Stomach (tissue), 19 donors: Measurements from ENCODE around the gene LILRB3. TPM values are rescaled to one million over a fixed set of nuclear protein-coding genes. Genes with fewer than 3 reads are reported as not detected.
A peak's percentile ranks its signal among the peaks of the same experiment; 100 is the strongest.
"Not testable (repeated sequence)": the region's sequence is repeated elsewhere in the genome, so short reads cannot be mapped to it uniquely, and the experiment has no call there.

Experiments
- DNase-seq, 2 donors: peaks; one replicate each; pipeline versions ENCODE4 v3.0.0 to v3.0.0-alpha.2; 2013 to 2019
- H3K27ac ChIP-seq, 5 donors: fragments of 200-600 bp in 4 of 5; sonication (generic) in 4 of 5; one replicate each; pipeline ENCODE4 v1.5.1; 2013 to 2019; ENCODE audit warnings: mild to moderate bottlenecking in 1 of 5, moderate library complexity in 1 of 5
- H3K27me3 ChIP-seq, 3 donors: fragments of 200-600 bp; sonication (generic); one replicate each; pipeline ENCODE4 v1.5.1; 2017 to 2019; ENCODE audit warnings: mixed run types in 1 of 3
- H3K36me3 ChIP-seq, 4 donors: fragments of 200-600 bp; sonication (generic); 1 replicate in 3 of 4; 2 replicates in 1 of 4; pipeline ENCODE4 v1.5.1; 2016 to 2019
- H3K4me1 ChIP-seq, 4 donors: fragments of 200-600 bp; sonication (generic); one replicate each; pipeline ENCODE4 v1.5.1; 2016 to 2019
- H3K4me3 ChIP-seq, 4 donors: fragments of 200-600 bp; sonication (generic) in 3 of 4; one replicate each; pipeline ENCODE4 v1.5.1; 2016 to 2019; ENCODE audit warnings: mild to moderate bottlenecking in 1 of 4
- H3K9me3 ChIP-seq, 4 donors: fragments of 200-600 bp; sonication (generic); one replicate each; pipeline ENCODE4 v1.5.1; 2016 to 2019
- EP300 ChIP-seq: sonication (generic); formaldehyde crosslinking; IDR thresholded peaks from one replicate; pipeline ENCODE4 v1.6.1; 2017; ENCODE audit warnings: antibody characterized with exemption
- POLR2A ChIP-seq, 4 donors: fragments of 450-650 bp; IDR thresholded peaks; one replicate each; pipeline ENCODE4 v1.6.1; 2016; ENCODE audit warnings: antibody characterized with exemption in 4 of 4, control low read depth in 2 of 4, mild to moderate bottlenecking in 1 of 4, moderate library complexity in 1 of 4
- POLR2AphosphoS5 ChIP-seq, 3 donors: sonication (generic); formaldehyde crosslinking; IDR thresholded peaks; one replicate each; pipeline ENCODE4 v1.6.1; 2016; ENCODE audit warnings: antibody characterized with exemption in 3 of 3
- WGBS, 5 donors: extraction: QIAGEN DNeasy Blood & Tissue Kit in 3 of 5; methylation state at CpG; one replicate each; pipeline versions ENCODE4 v1.1.5 to v1.1.7; 2013 to 2018; 5-methylcytosine and 5-hydroxymethylcytosine counted together
- intact Hi-C: fragments of 100-400 bp; cut with DNase I; formaldehyde crosslinking; loops from one replicate; pipeline ENCODE4 v1.15.1; 2023; ENCODE audit warnings: low total_unique reads
- long read RNA-seq, 10 donors: transcript quantifications; one replicate each; lab custom pipeline, GENCODE V29; 2026
- polyA plus RNA-seq, 3 donors: library from polyadenylated mRNA; stranded (reverse); fragments of 200-250 nt; gene quantifications; one replicate each; pipeline ENCODE4 v1.2.3, GENCODE V29; 2013
- total RNA-seq, 5 donors: library from RNA; depleted of rRNA; stranded (reverse); fragments of >200 nt; gene quantifications; one replicate each; pipeline versions ENCODE4 v1.1.0 to v1.2.3, GENCODE V29; 2014 to 2016
- TF ChIP-seq, protein P1 (sequence below), 7 experiments: fragments of 450-650 bp in 4 of 7; fragments of 200-600 bp in 3 of 7; sonication (generic) in 3 of 7; IDR thresholded peaks; one replicate each; pipeline ENCODE4 v1.5.1; 2016 to 2019; ENCODE audit warnings: antibody characterized with exemption in 7 of 7, control low read depth in 2 of 7, mild to moderate bottlenecking in 1 of 7
- donor health status: healthy with polysubstance abuse.
- donor health status: Bipolar disorder and iron deficiency.
- donor health status: healthy.

The LILRB3 gene
- total RNA-seq (10 to 100 TPM in 1 of 5 donors, 1 to 10 TPM in 2, under 1 TPM in 1, not detected in 1; 0.89 to 74.7 (median 2.4) TPM), polyA plus RNA-seq (1 to 10 TPM; 1.7 to 3.0 (median 2.5) TPM)
- long read RNA-seq, donor 1: 0 reads
- long read RNA-seq, donor 2: 0 reads
- long read RNA-seq, donor 3: 0 reads
- long read RNA-seq, donor 4: 0 reads
- long read RNA-seq, donor 5: 0 reads
- long read RNA-seq, donor 6: 0 reads
- long read RNA-seq, donor 7: 0 reads
- long read RNA-seq, donor 8: 0 reads
- long read RNA-seq, donor 9: 0 reads
- long read RNA-seq, donor 10: 0 reads

DNA sequence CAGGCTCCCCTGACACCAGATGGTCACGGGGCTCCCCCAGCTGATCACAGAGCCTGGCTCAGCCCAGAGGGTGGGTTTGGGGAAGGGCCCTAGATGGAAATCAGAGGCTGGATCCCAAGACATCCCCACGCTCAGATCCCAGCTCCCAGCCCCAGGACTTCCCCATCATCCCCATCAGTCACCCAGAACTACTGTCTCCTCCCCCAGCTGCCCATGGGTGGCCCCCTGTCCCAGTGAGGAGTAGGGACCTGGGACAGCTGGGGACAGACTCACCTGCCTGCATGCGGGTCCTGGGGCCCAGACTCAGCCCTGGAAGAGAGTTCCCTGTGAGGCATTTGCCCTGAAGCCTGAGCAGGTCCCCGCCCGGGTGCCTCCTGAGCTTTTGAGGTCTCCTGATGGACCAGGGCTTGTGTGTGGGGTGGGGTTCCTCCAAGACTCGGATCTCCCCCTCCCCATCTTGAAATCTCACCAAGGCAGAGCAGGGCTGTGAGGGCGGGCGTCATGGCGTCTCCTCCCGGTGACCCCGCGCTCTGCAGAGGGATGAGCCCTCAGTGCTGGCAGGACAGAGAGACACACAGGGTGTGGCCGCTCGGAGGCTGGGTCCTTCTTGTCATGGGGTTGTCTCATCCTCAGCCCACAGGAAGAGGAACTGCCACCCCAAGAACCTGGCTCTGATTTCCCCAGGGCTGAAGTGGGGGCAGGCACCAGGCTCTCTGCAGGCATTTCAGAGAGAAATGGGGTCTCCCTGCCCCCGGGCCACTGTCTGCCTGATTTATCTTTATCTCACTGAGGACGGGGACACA lies at the start of gene LILRB3:
TSS of gene LILRB3 (minus strand) at position 534 of the 803 bp plus-strand sequence. CDS start at position 503, 31 bp downstream.
- H3K27ac ChIP-seq: peak within 1 kb of the TSS in 3 of 5 donors; percentile 37 to 71 (median 49)

DNA sequence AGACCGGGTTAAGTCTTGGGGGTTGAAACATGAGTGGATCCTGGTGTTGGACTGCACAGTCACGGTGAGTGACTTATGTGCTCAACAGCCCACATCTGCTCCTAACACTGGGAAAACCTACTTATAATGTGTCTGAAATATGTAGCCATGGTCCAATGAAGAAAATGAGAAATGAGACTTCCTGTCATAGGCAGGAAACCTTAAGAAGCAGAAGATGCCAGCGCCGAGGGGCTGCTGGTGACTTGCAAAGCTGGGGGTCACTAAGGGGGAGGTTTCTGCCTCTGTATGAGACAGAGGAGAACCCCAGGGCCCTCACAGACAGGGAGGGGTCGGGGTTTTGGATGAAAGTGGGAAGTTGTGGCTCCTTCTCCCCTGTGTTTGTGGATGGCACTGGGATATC lies 49.4 kb upstream of the LILRB3 start:
- DNase-seq, H3K27ac ChIP-seq, H3K4me3 ChIP-seq, H3K9me3 ChIP-seq, H3K4me1 ChIP-seq, H3K36me3 ChIP-seq, intact Hi-C loops: not testable (repeated sequence)
- H3K27me3 ChIP-seq: peaks cover 0 to 26% (median 0%) of the 10 kb centered on the region in 3 donors
- WGBS, 5 donors: 50 to 68% (median 62%) methylated on average over 5 of the region's 5 CpGs

More for the DNA sequence above, at the start of gene LILRB3:
- intact Hi-C loops: loop anchor here (2.0 kb wide), 1 partner anchor 24 kb away; no protein-coding TSS in a partner anchor
- Histone ChIP-seq H3K4me3 (peak within 1 kb of the TSS in 3 of 4 donors; percentile 7 to 32 (median 20)), H3K36me3 (peaks cover 0 to 19% (median 8%) of the 10 kb centered on the region in 4 donors), H3K27me3 (peaks cover 0 to 37% (median 16%) of the 10 kb centered on the region in 3 donors)
- H3K9me3 ChIP-seq, H3K4me1 ChIP-seq, DNase-seq: not testable (repeated sequence)
- 62 to 69% (median 64%) methylated on average over 13 to 16 of the region's 16 CpGs for WGBS, 5 donors

DNA sequence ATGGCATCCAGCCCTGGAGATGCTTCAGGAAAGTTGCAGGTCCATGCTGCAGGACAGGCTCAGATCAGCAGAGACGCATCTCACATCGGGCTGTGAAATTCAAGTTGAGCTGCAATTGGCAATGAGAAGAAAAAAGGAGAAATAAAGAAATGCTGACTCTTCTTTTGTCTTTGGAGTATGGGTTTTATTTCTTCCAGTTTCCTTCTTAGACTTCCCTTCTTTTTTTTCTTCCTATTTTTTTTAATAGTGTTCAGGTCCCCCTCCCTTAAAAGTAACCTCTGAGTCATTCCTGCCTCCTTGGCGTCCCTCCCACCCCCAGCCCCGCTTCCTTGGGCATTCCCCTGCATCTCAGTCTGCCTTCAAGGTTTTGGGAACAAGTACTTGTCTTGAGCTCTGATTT lies 48.8 kb upstream of the LILRB3 start:
- H3K27me3 ChIP-seq: peaks cover 0 to 22% (median 0%) of the 10 kb centered on the region in 3 donors
- intact Hi-C loops, H3K36me3 ChIP-seq, H3K27ac ChIP-seq, H3K9me3 ChIP-seq, H3K4me3 ChIP-seq, DNase-seq, H3K4me1 ChIP-seq: not testable (repeated sequence)
- 49 to 65% (median 61%) methylated on average over 3 to 4 of the region's 4 CpGs for WGBS, 5 donors

DNA sequence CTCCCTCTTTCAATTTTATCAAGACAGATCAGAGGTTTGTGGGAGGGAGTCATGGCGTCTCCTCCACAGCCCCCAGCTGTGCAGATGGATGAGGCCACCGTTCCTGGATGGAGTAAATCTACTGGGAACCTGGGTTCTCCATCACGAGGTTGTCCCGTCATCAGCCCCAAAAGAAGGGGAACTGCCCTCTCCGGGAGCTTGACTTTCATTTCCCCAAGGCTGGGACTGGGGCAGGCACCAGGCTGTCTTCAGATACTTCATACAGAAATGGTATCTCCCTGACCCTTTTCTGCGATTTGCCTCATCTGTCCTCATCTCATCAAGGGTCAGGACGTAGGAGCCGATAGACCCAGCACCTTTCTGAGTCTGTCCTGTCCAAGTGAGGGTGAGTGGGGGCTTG lies 48.3 kb upstream of the LILRB3 start:
- no peaks in the 10 kb centered on the region for H3K9me3 ChIP-seq
- no peak overlapping the region for H3K4me3 ChIP-seq
- H3K4me1 ChIP-seq: no peaks in the 10 kb centered on the region
- intact Hi-C loops: no loop called here
- no peaks in the 10 kb centered on the region for H3K36me3 ChIP-seq
- no peak for DNase-seq
- H3K27ac ChIP-seq: no peak overlapping the region
- TF ChIP-seq POLR2AphosphoS5 (IDR thresholded peaks at IDR 0.05) (no peak), POLR2A (IDR thresholded peaks at IDR 0.05) (no peak), EP300 (no peak)
- TF ChIP-seq, protein P1, sequence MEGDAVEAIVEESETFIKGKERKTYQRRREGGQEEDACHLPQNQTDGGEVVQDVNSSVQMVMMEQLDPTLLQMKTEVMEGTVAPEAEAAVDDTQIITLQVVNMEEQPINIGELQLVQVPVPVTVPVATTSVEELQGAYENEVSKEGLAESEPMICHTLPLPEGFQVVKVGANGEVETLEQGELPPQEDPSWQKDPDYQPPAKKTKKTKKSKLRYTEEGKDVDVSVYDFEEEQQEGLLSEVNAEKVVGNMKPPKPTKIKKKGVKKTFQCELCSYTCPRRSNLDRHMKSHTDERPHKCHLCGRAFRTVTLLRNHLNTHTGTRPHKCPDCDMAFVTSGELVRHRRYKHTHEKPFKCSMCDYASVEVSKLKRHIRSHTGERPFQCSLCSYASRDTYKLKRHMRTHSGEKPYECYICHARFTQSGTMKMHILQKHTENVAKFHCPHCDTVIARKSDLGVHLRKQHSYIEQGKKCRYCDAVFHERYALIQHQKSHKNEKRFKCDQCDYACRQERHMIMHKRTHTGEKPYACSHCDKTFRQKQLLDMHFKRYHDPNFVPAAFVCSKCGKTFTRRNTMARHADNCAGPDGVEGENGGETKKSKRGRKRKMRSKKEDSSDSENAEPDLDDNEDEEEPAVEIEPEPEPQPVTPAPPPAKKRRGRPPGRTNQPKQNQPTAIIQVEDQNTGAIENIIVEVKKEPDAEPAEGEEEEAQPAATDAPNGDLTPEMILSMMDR (IDR thresholded peaks at IDR 0.05): no peak
- peaks cover 0 to 17% (median 0%) of the 10 kb centered on the region in 3 donors for H3K27me3 ChIP-seq
- WGBS, 5 donors: 73 to 81% (median 77%) methylated on average over 8 of the region's 8 CpGs

- Histone ChIP-seq H3K9me3 (no peaks in the 10 kb centered on the region), H3K4me1 (no peaks in the 10 kb centered on the region), H3K27me3 (peaks cover 0 to 12% (median 0%) of the 10 kb centered on the region in 3 donors), H3K36me3 (no peaks in the 10 kb centered on the region), H3K4me3 (no peak overlapping the region), H3K27ac (no peak overlapping the region)
- intact Hi-C loops: no loop called here
- no peak for DNase-seq
- TF ChIP-seq POLR2AphosphoS5 (IDR thresholded peaks at IDR 0.05) (no peak), POLR2A (IDR thresholded peaks at IDR 0.05) (no peak), EP300 (no peak)
- TF ChIP-seq, protein P1 (IDR thresholded peaks at IDR 0.05): no peak
- WGBS, 5 donors: 43 to 64% (median 53%) methylated on average over 2 of the region's 2 CpGs
Observed at GRCh38 chr19:54268936-54269335, 46.1 kb upstream of the LILRB3 start.
